HEK293 (cell line): Measurements from ENCODE around the gene PPP1R1C.

Experiments
- CTCF ChIA-PET: fragments of 350-600 bp; formaldehyde crosslinking; extraction: SDS; loops from one replicate; lab custom pipeline; 2021; ENCODE audit warnings: antibody characterized with exemption; lab: Yijun Ruan, JAX
- POLR2A ChIA-PET: fragments of 300-600 bp; formaldehyde crosslinking; extraction: SDS; loops from one replicate; lab custom pipeline; 2020; ENCODE audit warnings: antibody characterized with exemption, inconsistent platforms; lab: Yijun Ruan, JAX
- H3K27ac ChIP-seq: fragments of 200-500 bp; sonication (Bioruptor generic); 2 replicates; pipeline ENCODE4 v1.5.1; 2014; ENCODE audit warnings: low read depth, low read length, control low read depth, inconsistent platforms; ENCODE audit errors: extremely low read depth
- H3K36me3 ChIP-seq, 2 experiments: fragments of 200-500 bp in 1 of 2; sonication (Bioruptor generic) in 1 of 2; 1 replicate in 1 of 2; 2 replicates in 1 of 2; pipeline ENCODE4 v1.5.1; 2014 to 2017; ENCODE audit warnings: inconsistent platforms in 2 of 2, low read length in 2 of 2; ENCODE audit not compliant: control insufficient read depth in 2 of 2, insufficient read depth in 1 of 2
- H3K4me1 ChIP-seq: fragments of 200-500 bp; sonication (Bioruptor generic); 2 replicates; pipeline ENCODE4 v1.5.1; 2014; ENCODE audit warnings: mild to moderate bottlenecking, low read length, inconsistent platforms; ENCODE audit not compliant: control insufficient read depth, insufficient read depth
- H3K4me3 ChIP-seq: 2 replicates; pipeline ENCODE4 v1.5.1; 2011; ENCODE audit warnings: low read depth, mild to moderate bottlenecking, control low read depth, low read length, moderate library complexity
- H3K9me3 ChIP-seq: fragments of 200-500 bp; sonication (Bioruptor generic); 2 replicates; pipeline ENCODE4 v1.5.1; 2014; ENCODE audit warnings: low read depth, low read length, inconsistent platforms; ENCODE audit not compliant: control insufficient read depth, insufficient read depth
- GLIS1 ChIP-seq: fragments of 450-650 bp; formaldehyde crosslinking; IDR thresholded peaks from 2 replicates; pipeline ENCODE4 v1.5.1; 2016; ENCODE audit warnings: missing biosample characterization, missing genetic modification characterization
- KLF7 ChIP-seq: fragments of 450-650 bp; formaldehyde crosslinking; IDR thresholded peaks from 2 replicates; pipeline ENCODE4 v1.5.1; 2016; ENCODE audit warnings: missing biosample characterization, missing genetic modification characterization, borderline replicate concordance
- SP7 ChIP-seq: fragments of 450-650 bp; formaldehyde crosslinking; IDR thresholded peaks from 2 replicates; pipeline ENCODE4 v1.5.1; 2016; ENCODE audit warnings: missing biosample characterization, missing genetic modification characterization
- ZBTB20 ChIP-seq: fragments of 450-650 bp; formaldehyde crosslinking; IDR thresholded peaks from 2 replicates; pipeline ENCODE4 v1.5.1; 2016; ENCODE audit warnings: missing biosample characterization, missing genetic modification characterization
- ZBTB21 ChIP-seq: fragments of 450-650 bp; formaldehyde crosslinking; IDR thresholded peaks from 2 replicates; pipeline ENCODE4 v1.5.1; 2017; ENCODE audit warnings: missing biosample characterization, missing genetic modification characterization
- ZBTB6 ChIP-seq: fragments of 450-650 bp; formaldehyde crosslinking; IDR thresholded peaks from 2 replicates; pipeline ENCODE4 v1.5.1; 2017; ENCODE audit warnings: missing biosample characterization, missing genetic modification characterization
- ZFHX2 ChIP-seq: fragments of 450-650 bp; formaldehyde crosslinking; conservative IDR thresholded peaks from 2 replicates; pipeline ENCODE4 v1.5.1; 2016; ENCODE audit warnings: missing biosample characterization, missing genetic modification characterization
- ZNF133 ChIP-seq: fragments of 450-650 bp; formaldehyde crosslinking; IDR thresholded peaks from 2 replicates; pipeline ENCODE4 v1.5.1; 2016; ENCODE audit warnings: missing biosample characterization, missing genetic modification characterization
- ZNF324 ChIP-seq: fragments of 450-650 bp; formaldehyde crosslinking; IDR thresholded peaks from 2 replicates; pipeline ENCODE4 v1.5.1; 2016; ENCODE audit warnings: missing biosample characterization, missing genetic modification characterization
- ZNF366 ChIP-seq: fragments of 450-650 bp; formaldehyde crosslinking; conservative IDR thresholded peaks from 2 replicates; pipeline ENCODE4 v1.5.1; 2016; ENCODE audit warnings: missing biosample characterization, missing genetic modification characterization
- ZNF391 ChIP-seq: fragments of 450-650 bp; formaldehyde crosslinking; IDR thresholded peaks from 2 replicates; pipeline ENCODE4 v1.5.1; 2016; ENCODE audit warnings: low read depth, missing biosample characterization, missing genetic modification characterization, borderline replicate concordance
- ZNF398 ChIP-seq: fragments of 450-650 bp; formaldehyde crosslinking; IDR thresholded peaks from 2 replicates; pipeline ENCODE4 v1.5.1; 2017; ENCODE audit warnings: missing biosample characterization, missing genetic modification characterization
- ZNF416 ChIP-seq: fragments of 450-650 bp; formaldehyde crosslinking; IDR thresholded peaks from 2 replicates; pipeline ENCODE4 v1.5.1; 2016; ENCODE audit warnings: missing biosample characterization, missing genetic modification characterization
- ZNF449 ChIP-seq: fragments of 450-650 bp; formaldehyde crosslinking; IDR thresholded peaks from 2 replicates; pipeline ENCODE4 v1.5.1; 2017; ENCODE audit warnings: missing biosample characterization, mild to moderate bottlenecking, missing genetic modification characterization, moderate library complexity
- ZNF791 ChIP-seq: fragments of 450-650 bp; formaldehyde crosslinking; IDR thresholded peaks from 2 replicates; pipeline ENCODE4 v1.5.1; 2016; ENCODE audit warnings: missing biosample characterization, missing genetic modification characterization
- ZNF837 ChIP-seq: fragments of 450-650 bp; formaldehyde crosslinking; IDR thresholded peaks from 2 replicates; pipeline ENCODE4 v1.5.1; 2016; ENCODE audit warnings: missing biosample characterization, missing genetic modification characterization
- TF ChIP-seq, protein P1 (sequence below): fragments of 450-650 bp; formaldehyde crosslinking; IDR thresholded peaks from 2 replicates; pipeline ENCODE4 v1.5.1; 2016; ENCODE audit warnings: missing biosample characterization, missing genetic modification characterization, borderline replicate concordance
- TF ChIP-seq, protein P2 (sequence below): fragments of 450-650 bp; formaldehyde crosslinking; IDR thresholded peaks from 2 replicates; pipeline ENCODE4 v1.5.1; 2016; ENCODE audit warnings: missing biosample characterization, missing genetic modification characterization

PPP1R1C gene

GRCh38 chr2:182066400-182067087 is 80.9 kb downstream of the PPP1R1C start (continued):
- TF ChIP-seq, protein P1, sequence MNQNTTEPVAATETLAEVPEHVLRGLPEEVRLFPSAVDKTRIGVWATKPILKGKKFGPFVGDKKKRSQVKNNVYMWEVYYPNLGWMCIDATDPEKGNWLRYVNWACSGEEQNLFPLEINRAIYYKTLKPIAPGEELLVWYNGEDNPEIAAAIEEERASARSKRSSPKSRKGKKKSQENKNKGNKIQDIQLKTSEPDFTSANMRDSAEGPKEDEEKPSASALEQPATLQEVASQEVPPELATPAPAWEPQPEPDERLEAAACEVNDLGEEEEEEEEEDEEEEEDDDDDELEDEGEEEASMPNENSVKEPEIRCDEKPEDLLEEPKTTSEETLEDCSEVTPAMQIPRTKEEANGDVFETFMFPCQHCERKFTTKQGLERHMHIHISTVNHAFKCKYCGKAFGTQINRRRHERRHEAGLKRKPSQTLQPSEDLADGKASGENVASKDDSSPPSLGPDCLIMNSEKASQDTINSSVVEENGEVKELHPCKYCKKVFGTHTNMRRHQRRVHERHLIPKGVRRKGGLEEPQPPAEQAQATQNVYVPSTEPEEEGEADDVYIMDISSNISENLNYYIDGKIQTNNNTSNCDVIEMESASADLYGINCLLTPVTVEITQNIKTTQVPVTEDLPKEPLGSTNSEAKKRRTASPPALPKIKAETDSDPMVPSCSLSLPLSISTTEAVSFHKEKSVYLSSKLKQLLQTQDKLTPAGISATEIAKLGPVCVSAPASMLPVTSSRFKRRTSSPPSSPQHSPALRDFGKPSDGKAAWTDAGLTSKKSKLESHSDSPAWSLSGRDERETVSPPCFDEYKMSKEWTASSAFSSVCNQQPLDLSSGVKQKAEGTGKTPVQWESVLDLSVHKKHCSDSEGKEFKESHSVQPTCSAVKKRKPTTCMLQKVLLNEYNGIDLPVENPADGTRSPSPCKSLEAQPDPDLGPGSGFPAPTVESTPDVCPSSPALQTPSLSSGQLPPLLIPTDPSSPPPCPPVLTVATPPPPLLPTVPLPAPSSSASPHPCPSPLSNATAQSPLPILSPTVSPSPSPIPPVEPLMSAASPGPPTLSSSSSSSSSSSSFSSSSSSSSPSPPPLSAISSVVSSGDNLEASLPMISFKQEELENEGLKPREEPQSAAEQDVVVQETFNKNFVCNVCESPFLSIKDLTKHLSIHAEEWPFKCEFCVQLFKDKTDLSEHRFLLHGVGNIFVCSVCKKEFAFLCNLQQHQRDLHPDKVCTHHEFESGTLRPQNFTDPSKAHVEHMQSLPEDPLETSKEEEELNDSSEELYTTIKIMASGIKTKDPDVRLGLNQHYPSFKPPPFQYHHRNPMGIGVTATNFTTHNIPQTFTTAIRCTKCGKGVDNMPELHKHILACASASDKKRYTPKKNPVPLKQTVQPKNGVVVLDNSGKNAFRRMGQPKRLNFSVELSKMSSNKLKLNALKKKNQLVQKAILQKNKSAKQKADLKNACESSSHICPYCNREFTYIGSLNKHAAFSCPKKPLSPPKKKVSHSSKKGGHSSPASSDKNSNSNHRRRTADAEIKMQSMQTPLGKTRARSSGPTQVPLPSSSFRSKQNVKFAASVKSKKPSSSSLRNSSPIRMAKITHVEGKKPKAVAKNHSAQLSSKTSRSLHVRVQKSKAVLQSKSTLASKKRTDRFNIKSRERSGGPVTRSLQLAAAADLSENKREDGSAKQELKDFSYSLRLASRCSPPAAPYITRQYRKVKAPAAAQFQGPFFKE, result no peak
- no peak for TF ChIP-seq ZNF791 (tag by site-specific recombination)

DNA sequence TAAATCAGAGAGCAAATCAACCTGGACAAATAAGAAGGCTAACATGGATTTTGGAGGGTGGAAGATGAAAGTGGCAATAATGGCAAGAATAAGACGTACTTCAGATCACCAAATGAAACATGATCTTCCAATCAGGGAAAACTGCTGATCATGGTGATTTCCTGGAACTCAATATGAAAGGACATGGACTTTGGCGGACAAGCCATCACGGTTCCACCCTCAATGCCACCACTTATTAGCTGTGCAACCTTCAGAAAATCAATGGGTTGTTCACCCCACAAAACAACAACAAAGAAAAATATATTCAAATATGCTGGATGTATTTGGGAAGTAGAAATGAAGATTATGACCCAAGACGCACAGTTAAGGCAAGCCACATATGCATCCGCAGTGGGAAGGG is 81.7 kb downstream of the PPP1R1C start:
- H3K4me1 ChIP-seq, result no peaks in the 10 kb centered on the region
- no peak overlapping the region for H3K4me3 ChIP-seq
- no peaks in the 10 kb centered on the region for H3K9me3 ChIP-seq
- no peak overlapping the region for H3K27ac ChIP-seq
- CTCF ChIA-PET, result interaction anchor here (0.7 kb wide), 1 partner anchor 10 kb away, joined by 3 read pairs; no protein-coding TSS in a partner anchor
- H3K36me3 ChIP-seq, result peaks cover 0 to 3% of the 10 kb centered on the region in 2 experiments; a peak in 1 of 3 replicates
- POLR2A ChIA-PET, result no interaction called here
- TF ChIP-seq KLF7 (tag by site-specific recombination), result no peak
- TF ChIP-seq ZNF398 (tag by site-specific recombination), result no peak
- TF ChIP-seq, protein P2, sequence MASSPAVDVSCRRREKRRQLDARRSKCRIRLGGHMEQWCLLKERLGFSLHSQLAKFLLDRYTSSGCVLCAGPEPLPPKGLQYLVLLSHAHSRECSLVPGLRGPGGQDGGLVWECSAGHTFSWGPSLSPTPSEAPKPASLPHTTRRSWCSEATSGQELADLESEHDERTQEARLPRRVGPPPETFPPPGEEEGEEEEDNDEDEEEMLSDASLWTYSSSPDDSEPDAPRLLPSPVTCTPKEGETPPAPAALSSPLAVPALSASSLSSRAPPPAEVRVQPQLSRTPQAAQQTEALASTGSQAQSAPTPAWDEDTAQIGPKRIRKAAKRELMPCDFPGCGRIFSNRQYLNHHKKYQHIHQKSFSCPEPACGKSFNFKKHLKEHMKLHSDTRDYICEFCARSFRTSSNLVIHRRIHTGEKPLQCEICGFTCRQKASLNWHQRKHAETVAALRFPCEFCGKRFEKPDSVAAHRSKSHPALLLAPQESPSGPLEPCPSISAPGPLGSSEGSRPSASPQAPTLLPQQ (tag by site-specific recombination), result no peak
- TF ChIP-seq ZBTB6 (tag by site-specific recombination), result no peak
- no peak for TF ChIP-seq SP7
- no peak for TF ChIP-seq ZNF391
- TF ChIP-seq ZNF133 (tag by site-specific recombination), result no peak
- TF ChIP-seq ZNF366 (tag by site-specific recombination), result no peak
- TF ChIP-seq ZNF324 (tag by site-specific recombination), result no peak
- no peak for TF ChIP-seq ZFHX2 (tag by site-specific recombination)
- no peak for TF ChIP-seq ZNF416 (tag by site-specific recombination)
- TF ChIP-seq ZNF449 (tag by site-specific recombination), result no peak
- TF ChIP-seq ZBTB21, result no peak
- TF ChIP-seq ZNF837 (tag by site-specific recombination), result no peak
- no peak for TF ChIP-seq ZBTB20 (tag by site-specific recombination)
- TF ChIP-seq GLIS1 (tag by site-specific recombination), result no peak
